Endothelial cell (in vitro differentiated cells): ENCODE results near the gene NME8. TPM values are rescaled to one million over a fixed set of nuclear protein-coding genes. Genes with fewer than 3 reads are reported as not detected.

Source experiments
- DNase-seq: peaks from one replicate; pipeline ENCODE4 v3.0.0; 2021; ENCODE audit warnings: low spot score
- H3K27ac Mint-ChIP-seq: one replicate; pipeline ENCODE4 v1.8.0; 2021; ENCODE audit warnings: mixed read lengths, inconsistent platforms; ENCODE audit not compliant: unreplicated experiment
- H3K27me3 Mint-ChIP-seq: one replicate; pipeline ENCODE4 v1.8.0; 2021; ENCODE audit warnings: mild to moderate bottlenecking, moderate library complexity, mixed read lengths, inconsistent platforms; ENCODE audit not compliant: unreplicated experiment
- H3K36me3 Mint-ChIP-seq: one replicate; pipeline ENCODE4 v1.8.0; 2021; ENCODE audit warnings: mild to moderate bottlenecking, low read depth, mixed read lengths, inconsistent platforms; ENCODE audit not compliant: unreplicated experiment
- H3K4me1 Mint-ChIP-seq: one replicate; pipeline ENCODE4 v1.8.0; 2021; ENCODE audit warnings: mild to moderate bottlenecking, mixed read lengths, inconsistent platforms; ENCODE audit not compliant: unreplicated experiment
- H3K4me3 Mint-ChIP-seq: one replicate; pipeline ENCODE4 v1.8.0; 2021; ENCODE audit warnings: mild to moderate bottlenecking, mixed read lengths, inconsistent platforms; ENCODE audit not compliant: unreplicated experiment
- H3K9me3 Mint-ChIP-seq: one replicate; pipeline ENCODE4 v1.8.0; 2021; ENCODE audit warnings: mixed read lengths, inconsistent platforms; ENCODE audit not compliant: unreplicated experiment
- total RNA-seq: library from RNA; stranded (reverse); fragmentation: NEBNext Ultra II Directional; extraction: Animal tissue kit (Norgen Biotek cat#: 25700); gene quantifications from one replicate; pipeline ENCODE4 v1.2.1, GENCODE V29; 2021; ENCODE audit not compliant: unreplicated experiment
- TF ChIP-seq, protein P1 (sequence below): fragments of 200-600 bp; sonication (generic); IDR thresholded peaks from one replicate; pipeline ENCODE4 v1.5.0; 2021; ENCODE audit warnings: antibody characterized with exemption; ENCODE audit not compliant: unreplicated experiment

The NME8 gene
- total RNA-seq, 1 donor from 2014 or later: not detected

DNA sequence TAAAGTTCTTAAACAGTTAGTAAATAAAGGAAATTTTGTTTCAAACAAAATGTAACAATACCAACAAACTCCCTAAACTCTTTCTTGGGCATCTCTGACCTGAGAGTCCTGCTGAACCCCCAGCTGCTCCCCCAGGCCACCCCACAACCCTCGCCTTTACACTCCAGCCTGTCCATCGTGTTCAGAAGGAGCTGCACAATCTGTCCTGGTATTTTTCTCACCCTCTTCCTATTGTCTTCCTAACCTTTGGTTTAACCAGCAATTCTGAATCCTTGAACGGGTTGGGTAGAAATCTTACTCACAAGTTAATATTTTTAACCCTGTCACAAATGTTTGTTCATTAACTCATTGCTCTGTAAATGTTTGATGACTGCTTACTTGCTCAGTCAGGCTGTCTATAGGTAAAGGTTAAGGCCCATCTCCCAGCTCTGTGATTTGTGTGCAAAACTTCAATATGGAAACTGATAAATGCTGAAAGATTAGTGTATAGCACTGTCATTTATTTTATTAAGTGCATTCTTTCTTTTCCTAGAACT is 51.4 kb downstream of the NME8 start:
- Mint-ChIP-seq H3K27me3 (no peaks in the 10 kb centered on the region), H3K4me1 (no peaks in the 10 kb centered on the region), H3K9me3 (no peaks in the 10 kb centered on the region), H3K4me3 (no peak overlapping the region), H3K36me3 (no peaks in the 10 kb centered on the region), H3K27ac (no peak overlapping the region)
- DNase-seq: no peak
- TF ChIP-seq, protein P1, sequence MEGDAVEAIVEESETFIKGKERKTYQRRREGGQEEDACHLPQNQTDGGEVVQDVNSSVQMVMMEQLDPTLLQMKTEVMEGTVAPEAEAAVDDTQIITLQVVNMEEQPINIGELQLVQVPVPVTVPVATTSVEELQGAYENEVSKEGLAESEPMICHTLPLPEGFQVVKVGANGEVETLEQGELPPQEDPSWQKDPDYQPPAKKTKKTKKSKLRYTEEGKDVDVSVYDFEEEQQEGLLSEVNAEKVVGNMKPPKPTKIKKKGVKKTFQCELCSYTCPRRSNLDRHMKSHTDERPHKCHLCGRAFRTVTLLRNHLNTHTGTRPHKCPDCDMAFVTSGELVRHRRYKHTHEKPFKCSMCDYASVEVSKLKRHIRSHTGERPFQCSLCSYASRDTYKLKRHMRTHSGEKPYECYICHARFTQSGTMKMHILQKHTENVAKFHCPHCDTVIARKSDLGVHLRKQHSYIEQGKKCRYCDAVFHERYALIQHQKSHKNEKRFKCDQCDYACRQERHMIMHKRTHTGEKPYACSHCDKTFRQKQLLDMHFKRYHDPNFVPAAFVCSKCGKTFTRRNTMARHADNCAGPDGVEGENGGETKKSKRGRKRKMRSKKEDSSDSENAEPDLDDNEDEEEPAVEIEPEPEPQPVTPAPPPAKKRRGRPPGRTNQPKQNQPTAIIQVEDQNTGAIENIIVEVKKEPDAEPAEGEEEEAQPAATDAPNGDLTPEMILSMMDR: no peak

DNA sequence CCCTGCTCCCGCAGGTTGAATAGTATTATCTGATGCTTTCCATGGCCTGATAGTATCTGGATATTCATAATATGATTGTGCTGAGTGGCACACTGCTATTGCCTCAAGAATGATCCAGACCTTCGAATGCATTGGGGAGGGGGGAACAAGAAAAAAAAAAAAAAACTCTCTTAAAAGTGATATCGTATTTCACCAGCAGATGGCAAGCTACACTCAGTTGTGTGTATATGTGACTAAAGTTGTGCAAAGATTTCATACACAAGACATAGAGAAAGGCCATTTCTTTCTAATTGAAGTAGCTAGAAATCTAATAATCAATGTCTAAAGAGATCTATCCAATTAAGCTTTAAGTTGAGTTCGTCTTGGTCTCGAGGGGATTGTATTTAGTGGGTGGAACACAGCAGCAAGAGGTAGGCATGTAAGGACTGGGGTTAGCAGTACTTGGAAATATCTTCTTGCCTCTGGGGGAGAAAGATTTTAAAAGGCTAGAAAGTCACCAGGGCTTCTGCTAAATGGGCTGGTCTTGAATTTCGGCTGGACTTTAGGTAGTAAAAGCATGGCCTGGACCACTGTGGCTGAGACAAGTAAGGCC is 52.9 kb downstream of the NME8 start:
- no peak overlapping the region for H3K27ac Mint-ChIP-seq

DNA sequence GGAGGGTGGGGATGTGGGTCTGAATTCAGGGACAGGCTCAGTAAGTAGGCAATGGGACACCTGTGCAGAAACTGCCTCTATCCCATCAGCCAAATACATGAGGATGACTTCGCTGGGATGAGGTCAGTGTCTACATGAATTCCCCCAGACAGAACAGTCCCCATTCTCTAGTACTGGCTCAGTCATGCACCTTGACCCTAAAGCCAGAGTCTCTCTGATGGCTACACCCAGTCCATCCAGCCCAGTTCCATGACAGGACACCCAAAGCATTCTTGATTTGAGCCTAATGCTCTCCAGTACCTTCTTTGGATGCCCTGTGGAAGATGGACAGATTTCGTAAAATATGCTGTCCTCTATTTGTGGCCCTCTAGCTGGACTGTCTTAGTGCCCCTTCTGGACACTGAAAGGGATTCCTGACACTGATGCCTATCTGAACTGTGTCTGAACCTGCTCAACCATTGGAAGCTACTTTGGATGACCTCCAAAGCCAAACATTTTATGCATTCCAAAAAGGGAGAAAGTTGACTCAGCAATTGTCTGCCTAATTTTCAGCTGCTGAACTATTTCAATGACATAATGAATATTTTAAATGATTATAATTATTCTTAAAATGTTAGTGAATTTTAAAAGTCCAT is 53.6 kb downstream of the NME8 start:
- Mint-ChIP-seq H3K27ac (no peak overlapping the region), H3K4me3 (no peak overlapping the region), H3K27me3 (no peaks in the 10 kb centered on the region), H3K9me3 (no peaks in the 10 kb centered on the region), H3K4me1 (no peaks in the 10 kb centered on the region), H3K36me3 (no peaks in the 10 kb centered on the region)
- DNase-seq: no peak
- TF ChIP-seq, protein P1: no peak

More for the DNA sequence above, 52.9 kb downstream of the NME8 start:
- Mint-ChIP-seq H3K27me3 (no peaks in the 10 kb centered on the region), H3K4me3 (no peak overlapping the region), H3K4me1 (no peaks in the 10 kb centered on the region), H3K36me3 (no peaks in the 10 kb centered on the region), H3K9me3 (no peaks in the 10 kb centered on the region)
- TF ChIP-seq, protein P1: peak; percentile 81
- DNase-seq: no peak

DNA sequence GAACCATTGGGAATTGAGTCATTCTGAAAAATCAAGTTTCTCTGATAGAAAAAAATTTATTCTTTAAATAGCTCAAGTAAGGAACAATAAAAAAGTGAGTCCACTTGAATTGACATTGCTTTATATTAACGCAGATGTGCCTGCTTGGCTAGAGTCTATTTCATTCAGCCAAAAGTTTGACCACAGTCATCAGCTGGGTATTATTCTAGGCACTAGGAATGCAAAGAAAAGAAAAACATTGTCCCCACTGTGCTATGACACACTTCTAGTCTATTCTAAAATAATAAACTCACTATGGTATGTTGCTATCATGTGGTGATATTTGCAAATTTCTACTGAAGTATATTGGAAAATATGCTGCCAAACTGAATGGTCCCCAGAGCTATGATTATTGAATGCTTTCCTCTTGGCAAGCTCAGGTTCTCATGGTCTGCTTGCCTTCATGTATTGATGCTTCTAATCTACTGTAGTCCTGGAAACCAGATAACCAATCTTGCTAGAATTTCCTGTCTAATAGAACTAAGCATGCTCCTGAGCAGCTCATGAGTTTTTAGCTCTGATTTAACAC is 59.9 kb downstream of the NME8 start:
- no peak for DNase-seq
- Mint-ChIP-seq H3K4me1 (no peaks in the 10 kb centered on the region), H3K4me3 (no peak overlapping the region), H3K27me3 (peaks cover 1% of the 10 kb centered on the region), H3K9me3 (no peaks in the 10 kb centered on the region), H3K36me3 (no peaks in the 10 kb centered on the region), H3K27ac (no peak overlapping the region)
- TF ChIP-seq, protein P1: no peak

DNA sequence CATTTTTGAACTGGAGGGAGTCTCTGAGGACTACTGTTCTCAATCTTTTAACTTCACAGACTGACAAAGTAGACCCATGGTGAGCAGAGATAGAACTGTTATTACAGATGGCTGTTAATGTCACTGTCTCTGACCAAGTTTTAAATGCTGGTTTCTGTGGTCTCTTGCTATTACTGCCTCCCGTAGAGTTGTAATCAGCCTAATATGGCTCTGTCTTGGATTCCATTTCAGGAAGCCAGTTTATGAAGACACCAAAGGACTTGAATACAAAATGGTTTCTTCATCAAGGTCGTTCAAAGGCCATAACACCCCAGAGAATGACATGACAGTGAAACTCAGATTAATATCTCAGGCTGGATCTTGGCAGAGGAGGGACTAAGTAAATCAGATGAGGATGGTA is 64.4 kb downstream of the NME8 start:
- H3K27me3 Mint-ChIP-seq: peaks cover 4% of the 10 kb centered on the region
- no peak for DNase-seq
- peaks cover 6% of the 10 kb centered on the region for H3K4me1 Mint-ChIP-seq
- no peak overlapping the region for H3K4me3 Mint-ChIP-seq
- no peak overlapping the region for H3K27ac Mint-ChIP-seq
- H3K36me3 Mint-ChIP-seq: no peaks in the 10 kb centered on the region
- TF ChIP-seq, protein P1: no peak
- no peaks in the 10 kb centered on the region for H3K9me3 Mint-ChIP-seq
